ENCODE results near the gene KIF1A.

The KIF1A gene

GRCh38 chr2:240799033-240799820 lies 20.8 kb downstream of the KIF1A start:
- DNase-seq (ENCODE audit: low read depth, low spot score) = no peak

- DNase-seq (ENCODE audit: low read depth, low spot score) = no peak
Measured at GRCh38 chr2:240798327-240798905, 21.6 kb downstream of the KIF1A start.

- no peak for DNase-seq (ENCODE audit: low read depth, low spot score)
Measured at GRCh38 chr2:240797914-240798313, 22.1 kb downstream of the KIF1A start.

- DNase-seq (ENCODE audit: low read depth, low spot score) = no peak
Measured at GRCh38 chr2:240797500-240797895, 22.5 kb downstream of the KIF1A start.

- no peak for DNase-seq (ENCODE audit: low read depth, low spot score)
Measured at GRCh38 chr2:240796543-240797499, 23.2 kb downstream of the KIF1A start.

GRCh38 chr2:240795916-240796510 lies 24.0 kb downstream of the KIF1A start:
- DNase-seq (ENCODE audit: low read depth, low spot score) = no peak

- DNase-seq (ENCODE audit: low read depth, low spot score) = no peak
Measured at GRCh38 chr2:240795454-240795853, 24.6 kb downstream of the KIF1A start.

GRCh38 chr2:240794178-240794721 lies 25.8 kb downstream of the KIF1A start:
- no peak for DNase-seq (ENCODE audit: low read depth, low spot score)

- DNase-seq (ENCODE audit: low read depth, low spot score) = no peak
Measured at GRCh38 chr2:240793313-240794177, 26.5 kb downstream of the KIF1A start.

GRCh38 chr2:240792629-240793312 lies 27.2 kb downstream of the KIF1A start:
- no peak for DNase-seq (ENCODE audit: low read depth, low spot score)

- DNase-seq (ENCODE audit: low read depth, low spot score) = no peak
Measured at GRCh38 chr2:240791821-240792628, 28.0 kb downstream of the KIF1A start.

- no peak for DNase-seq (ENCODE audit: low read depth, low spot score)
Measured at GRCh38 chr2:240791221-240791800, 28.7 kb downstream of the KIF1A start.

- DNase-seq (ENCODE audit: low read depth, low spot score) = no peak
Measured at GRCh38 chr2:240790370-240791220, 29.4 kb downstream of the KIF1A start.

GRCh38 chr2:240789501-240790369 lies 30.3 kb downstream of the KIF1A start:
- DNase-seq (ENCODE audit: low read depth, low spot score) = no peak

GRCh38 chr2:240789051-240789453 lies 31.0 kb downstream of the KIF1A start:
- no peak for DNase-seq (ENCODE audit: low read depth, low spot score)

- DNase-seq (ENCODE audit: low read depth, low spot score) = no peak
Measured at GRCh38 chr2:240788482-240788881, 31.5 kb downstream of the KIF1A start.

All from iPS DF 19.7 (cell line).